ENCODE results near the gene KRTAP10-5.

- TF ChIP-seq CTCF (IDR thresholded peaks at IDR 0.05): no peak
- no peak for TF ChIP-seq POLR2A (IDR thresholded peaks at IDR 0.05; ENCODE audit: low read length)
- TF ChIP-seq EHMT2 (IDR thresholded peaks at IDR 0.05; ENCODE audit: low read depth): no peak
- no peak for TF ChIP-seq BHLHE40 (IDR thresholded peaks at IDR 0.05; ENCODE audit: low read depth, low read length)
- no peak for TF ChIP-seq BCL3 (IDR thresholded peaks at IDR 0.05)
- TF ChIP-seq EP300 (IDR thresholded peaks at IDR 0.05): no peak
- no peak for TF ChIP-seq KDM1A (IDR thresholded peaks at IDR 0.05; ENCODE audit: low read depth)
- no peak for TF ChIP-seq CBX8 (IDR thresholded peaks at IDR 0.05)
- TF ChIP-seq RCOR1 (IDR thresholded peaks at IDR 0.05; ENCODE audit: low read depth, low read length): no peak
- TF ChIP-seq PBX3 (IDR thresholded peaks at IDR 0.05): no peak
Measured at GRCh38 chr21:44537930-44538911, 42.2 kb downstream of the KRTAP10-5 start.
